ENCODE measurements around the gene MCF2.

DNA sequence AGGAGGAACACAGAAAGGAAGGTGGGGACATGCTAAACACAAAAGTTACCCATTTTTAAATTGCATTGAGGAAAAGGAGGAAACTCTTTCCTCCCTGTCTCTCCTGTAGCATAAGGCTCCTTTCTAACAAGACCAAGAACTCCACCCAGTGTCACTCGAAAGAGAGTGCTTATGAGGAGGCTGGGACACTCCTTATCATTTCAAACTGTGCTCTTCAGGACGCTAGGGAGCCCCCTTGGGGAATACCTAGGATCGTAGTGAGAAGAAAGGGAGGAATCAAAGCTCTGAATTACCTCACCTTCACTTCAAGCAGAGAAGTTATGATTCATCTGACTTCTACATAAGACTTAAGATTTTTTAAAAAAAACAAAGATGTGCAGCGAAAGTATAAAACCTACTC, 111.9 kb downstream of the MCF2 start:
- no peak for TF ChIP-seq EZH2phosphoT487 (IDR thresholded peaks at IDR 0.05; ENCODE audit: low read length)
- TF ChIP-seq, protein P1, sequence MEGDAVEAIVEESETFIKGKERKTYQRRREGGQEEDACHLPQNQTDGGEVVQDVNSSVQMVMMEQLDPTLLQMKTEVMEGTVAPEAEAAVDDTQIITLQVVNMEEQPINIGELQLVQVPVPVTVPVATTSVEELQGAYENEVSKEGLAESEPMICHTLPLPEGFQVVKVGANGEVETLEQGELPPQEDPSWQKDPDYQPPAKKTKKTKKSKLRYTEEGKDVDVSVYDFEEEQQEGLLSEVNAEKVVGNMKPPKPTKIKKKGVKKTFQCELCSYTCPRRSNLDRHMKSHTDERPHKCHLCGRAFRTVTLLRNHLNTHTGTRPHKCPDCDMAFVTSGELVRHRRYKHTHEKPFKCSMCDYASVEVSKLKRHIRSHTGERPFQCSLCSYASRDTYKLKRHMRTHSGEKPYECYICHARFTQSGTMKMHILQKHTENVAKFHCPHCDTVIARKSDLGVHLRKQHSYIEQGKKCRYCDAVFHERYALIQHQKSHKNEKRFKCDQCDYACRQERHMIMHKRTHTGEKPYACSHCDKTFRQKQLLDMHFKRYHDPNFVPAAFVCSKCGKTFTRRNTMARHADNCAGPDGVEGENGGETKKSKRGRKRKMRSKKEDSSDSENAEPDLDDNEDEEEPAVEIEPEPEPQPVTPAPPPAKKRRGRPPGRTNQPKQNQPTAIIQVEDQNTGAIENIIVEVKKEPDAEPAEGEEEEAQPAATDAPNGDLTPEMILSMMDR (IDR thresholded peaks at IDR 0.05; ENCODE audit: low read length), result no peak
